ENCODE data around the gene CCDC14. TPM values are rescaled to one million over a fixed set of nuclear protein-coding genes. Genes with fewer than 3 reads are reported as not detected.

The CCDC14 gene
- total RNA-seq, 1 experiment from 2014 or later, result 52.4 TPM

DNA sequence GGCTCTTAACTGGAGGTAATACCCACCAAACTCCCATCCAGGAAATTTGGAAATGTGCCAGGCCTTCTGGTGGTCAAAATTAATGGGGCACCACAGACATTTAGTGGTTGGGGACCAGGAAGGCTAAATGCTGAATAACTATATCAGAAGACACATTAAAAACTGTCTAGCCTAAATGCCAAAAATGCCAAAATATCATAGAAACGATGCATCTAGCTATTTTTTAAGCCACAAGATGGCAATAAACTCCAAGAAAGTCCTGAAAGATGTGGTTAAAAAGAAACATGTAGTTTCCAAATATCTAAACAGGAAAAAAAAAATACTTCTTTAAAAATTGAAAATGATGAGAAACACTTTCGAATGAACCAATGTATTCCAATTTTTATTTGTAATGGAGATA, 19.9 kb downstream of the CCDC14 start (continued):
- TF ChIP-seq, protein P1, sequence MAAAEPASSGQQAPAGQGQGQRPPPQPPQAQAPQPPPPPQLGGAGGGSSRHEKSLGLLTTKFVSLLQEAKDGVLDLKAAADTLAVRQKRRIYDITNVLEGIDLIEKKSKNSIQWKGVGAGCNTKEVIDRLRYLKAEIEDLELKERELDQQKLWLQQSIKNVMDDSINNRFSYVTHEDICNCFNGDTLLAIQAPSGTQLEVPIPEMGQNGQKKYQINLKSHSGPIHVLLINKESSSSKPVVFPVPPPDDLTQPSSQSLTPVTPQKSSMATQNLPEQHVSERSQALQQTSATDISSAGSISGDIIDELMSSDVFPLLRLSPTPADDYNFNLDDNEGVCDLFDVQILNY (CRISPR knock-in tag; IDR thresholded peaks at IDR 0.05), result no peak
- no peak for TF ChIP-seq ZNF396 (CRISPR knock-in tag; IDR thresholded peaks at IDR 0.05; ENCODE audit: borderline replicate concordance)
- TF ChIP-seq SP1 (CRISPR knock-in tag; conservative IDR thresholded peaks at IDR 0.05), result no peak
- TF ChIP-seq, protein P2, sequence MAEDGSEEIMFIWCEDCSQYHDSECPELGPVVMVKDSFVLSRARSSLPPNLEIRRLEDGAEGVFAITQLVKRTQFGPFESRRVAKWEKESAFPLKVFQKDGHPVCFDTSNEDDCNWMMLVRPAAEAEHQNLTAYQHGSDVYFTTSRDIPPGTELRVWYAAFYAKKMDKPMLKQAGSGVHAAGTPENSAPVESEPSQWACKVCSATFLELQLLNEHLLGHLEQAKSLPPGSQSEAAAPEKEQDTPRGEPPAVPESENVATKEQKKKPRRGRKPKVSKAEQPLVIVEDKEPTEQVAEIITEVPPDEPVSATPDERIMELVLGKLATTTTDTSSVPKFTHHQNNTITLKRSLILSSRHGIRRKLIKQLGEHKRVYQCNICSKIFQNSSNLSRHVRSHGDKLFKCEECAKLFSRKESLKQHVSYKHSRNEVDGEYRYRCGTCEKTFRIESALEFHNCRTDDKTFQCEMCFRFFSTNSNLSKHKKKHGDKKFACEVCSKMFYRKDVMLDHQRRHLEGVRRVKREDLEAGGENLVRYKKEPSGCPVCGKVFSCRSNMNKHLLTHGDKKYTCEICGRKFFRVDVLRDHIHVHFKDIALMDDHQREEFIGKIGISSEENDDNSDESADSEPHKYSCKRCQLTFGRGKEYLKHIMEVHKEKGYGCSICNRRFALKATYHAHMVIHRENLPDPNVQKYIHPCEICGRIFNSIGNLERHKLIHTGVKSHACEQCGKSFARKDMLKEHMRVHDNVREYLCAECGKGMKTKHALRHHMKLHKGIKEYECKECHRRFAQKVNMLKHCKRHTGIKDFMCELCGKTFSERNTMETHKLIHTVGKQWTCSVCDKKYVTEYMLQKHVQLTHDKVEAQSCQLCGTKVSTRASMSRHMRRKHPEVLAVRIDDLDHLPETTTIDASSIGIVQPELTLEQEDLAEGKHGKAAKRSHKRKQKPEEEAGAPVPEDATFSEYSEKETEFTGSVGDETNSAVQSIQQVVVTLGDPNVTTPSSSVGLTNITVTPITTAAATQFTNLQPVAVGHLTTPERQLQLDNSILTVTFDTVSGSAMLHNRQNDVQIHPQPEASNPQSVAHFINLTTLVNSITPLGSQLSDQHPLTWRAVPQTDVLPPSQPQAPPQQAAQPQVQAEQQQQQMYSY (CRISPR knock-in tag; IDR thresholded peaks at IDR 0.05), result no peak
- TF ChIP-seq ZNF263 (CRISPR knock-in tag; IDR thresholded peaks at IDR 0.05; ENCODE audit: low read depth), result no peak
- no peak for TF ChIP-seq FOXP1 (CRISPR knock-in tag; IDR thresholded peaks at IDR 0.05; ENCODE audit: borderline replicate concordance)
- no peak for TF ChIP-seq NR1H2 (CRISPR knock-in tag; IDR thresholded peaks at IDR 0.05)
- TF ChIP-seq CREB1 (CRISPR knock-in tag; IDR thresholded peaks at IDR 0.05), result no peak

GRCh38 chr3:123939706-123940105, 21.3 kb downstream of the CCDC14 start:
- Mint-ChIP-seq H3K36me3 (peaks cover 33% of the 10 kb centered on the region), H3K27me3 (ENCODE audit: low read depth) (no peaks in the 10 kb centered on the region), H3K9me3 (no peaks in the 10 kb centered on the region), H3K4me1 (no peaks in the 10 kb centered on the region), H3K4me3 (no peak overlapping the region), H3K27ac (no peak overlapping the region)
- CTCF ChIA-PET, result no interaction called here
- ATAC-seq (no peak), DNase-seq (ENCODE audit: low spot score) (no peak)
- TF ChIP-seq ERG (CRISPR knock-in tag; IDR thresholded peaks at IDR 0.05) (no peak), ZNF532 (CRISPR knock-in tag; IDR thresholded peaks at IDR 0.05; ENCODE audit: borderline replicate concordance) (no peak), SMAD3 (CRISPR knock-in tag; IDR thresholded peaks at IDR 0.05; ENCODE audit: borderline replicate concordance) (no peak)
- TF ChIP-seq, protein P3, sequence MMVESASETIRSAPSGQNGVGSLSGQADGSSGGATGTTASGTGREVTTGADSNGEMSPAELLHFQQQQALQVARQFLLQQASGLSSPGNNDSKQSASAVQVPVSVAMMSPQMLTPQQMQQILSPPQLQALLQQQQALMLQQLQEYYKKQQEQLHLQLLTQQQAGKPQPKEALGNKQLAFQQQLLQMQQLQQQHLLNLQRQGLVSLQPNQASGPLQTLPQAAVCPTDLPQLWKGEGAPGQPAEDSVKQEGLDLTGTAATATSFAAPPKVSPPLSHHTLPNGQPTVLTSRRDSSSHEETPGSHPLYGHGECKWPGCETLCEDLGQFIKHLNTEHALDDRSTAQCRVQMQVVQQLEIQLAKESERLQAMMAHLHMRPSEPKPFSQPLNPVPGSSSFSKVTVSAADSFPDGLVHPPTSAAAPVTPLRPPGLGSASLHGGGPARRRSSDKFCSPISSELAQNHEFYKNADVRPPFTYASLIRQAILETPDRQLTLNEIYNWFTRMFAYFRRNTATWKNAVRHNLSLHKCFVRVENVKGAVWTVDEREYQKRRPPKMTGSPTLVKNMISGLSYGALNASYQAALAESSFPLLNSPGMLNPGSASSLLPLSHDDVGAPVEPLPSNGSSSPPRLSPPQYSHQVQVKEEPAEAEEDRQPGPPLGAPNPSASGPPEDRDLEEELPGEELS (CRISPR knock-in tag; IDR thresholded peaks at IDR 0.05), result no peak
- TF ChIP-seq, protein P4, sequence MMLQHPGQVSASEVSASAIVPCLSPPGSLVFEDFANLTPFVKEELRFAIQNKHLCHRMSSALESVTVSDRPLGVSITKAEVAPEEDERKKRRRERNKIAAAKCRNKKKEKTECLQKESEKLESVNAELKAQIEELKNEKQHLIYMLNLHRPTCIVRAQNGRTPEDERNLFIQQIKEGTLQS (CRISPR knock-in tag; conservative IDR thresholded peaks at IDR 0.05), result no peak
- POLR2A ChIA-PET, result no interaction called here
